Body of pancreas (tissue), 4 donors: ENCODE results near the gene ARHGAP22. TPM values are rescaled to one million over a fixed set of nuclear protein-coding genes. Genes with fewer than 3 reads are reported as not detected.

ENCODE experiments used
- ATAC-seq: fragments of 150-250 bp; one replicate; pipeline ENCODE4 v1.9.1; 2016
- DNase-seq, 4 donors: peaks; one replicate each; pipeline ENCODE4 v3.0.0-alpha.2; 2019
- H3K27ac ChIP-seq, 4 donors: fragments of 200-600 bp; sonication (generic); 1 replicate in 3 of 4; 2 replicates in 1 of 4; pipeline versions ENCODE4 v1.5.1 to v1.6.1; 2016 to 2019; ENCODE audit warnings: mild to moderate bottlenecking in 1 of 4, mixed read lengths in 1 of 4, moderate library complexity in 1 of 4
- H3K27me3 ChIP-seq, 2 donors: fragments of 200-600 bp; sonication (generic); one replicate each; pipeline ENCODE4 v1.6.0; 2016; ENCODE audit warnings: mild to moderate bottlenecking in 1 of 2
- H3K36me3 ChIP-seq, 2 donors: fragments of 200-600 bp; sonication (generic); replicated peaks in 1 of 2; 2 replicates each; pipeline ENCODE4 v1.5.1; 2016; ENCODE audit warnings: low read depth in 2 of 2; ENCODE audit not compliant: insufficient read depth in 1 of 2
- H3K4me1 ChIP-seq: fragments of 200-600 bp; sonication (generic); one replicate; pipeline ENCODE4 v1.6.0; 2016
- H3K4me3 ChIP-seq, 2 donors: fragments of 200-600 bp; sonication (generic); 1 replicate in 1 of 2; 2 replicates in 1 of 2; pipeline ENCODE4 v1.5.1; 2016 to 2019
- H3K9me3 ChIP-seq, 3 donors: fragments of 200-600 bp; sonication (generic); 1 replicate in 2 of 3; 2 replicates in 1 of 3; pipeline ENCODE4 v1.5.1; 2016
- POLR2A ChIP-seq, 3 donors: fragments of 450-650 bp; IDR thresholded peaks; one replicate each; pipeline ENCODE4 v1.6.1; 2016; ENCODE audit warnings: antibody characterized with exemption in 3 of 3, mild to moderate bottlenecking in 2 of 3
- WGBS, 2 donors: methylation state at CpG; one replicate each; pipeline ENCODE4 v1.1.5; 2017; 5-methylcytosine and 5-hydroxymethylcytosine counted together
- intact Hi-C: fragments of 100-400 bp; cut with DNase I; formaldehyde crosslinking; loops from one replicate; pipeline ENCODE4 v1.15.1; 2023
- total RNA-seq, 2 donors: library from RNA; depleted of rRNA; stranded (reverse); fragments of >200 nt; gene quantifications; one replicate each; pipeline ENCODE4 v1.1.0, GENCODE V29; 2016
- TF ChIP-seq, protein P1 (sequence below), 7 experiments: fragments of 450-650 bp in 4 of 7; fragments of 200-600 bp in 3 of 7; sonication (generic) in 3 of 7; IDR thresholded peaks; one replicate each; pipeline ENCODE4 v1.5.1; 2016 to 2019; ENCODE audit warnings: antibody characterized with exemption in 7 of 7

The ARHGAP22 gene
- total RNA-seq, 2 donors from 2014 or later, result 1.6 to 4.6 TPM

DNA sequence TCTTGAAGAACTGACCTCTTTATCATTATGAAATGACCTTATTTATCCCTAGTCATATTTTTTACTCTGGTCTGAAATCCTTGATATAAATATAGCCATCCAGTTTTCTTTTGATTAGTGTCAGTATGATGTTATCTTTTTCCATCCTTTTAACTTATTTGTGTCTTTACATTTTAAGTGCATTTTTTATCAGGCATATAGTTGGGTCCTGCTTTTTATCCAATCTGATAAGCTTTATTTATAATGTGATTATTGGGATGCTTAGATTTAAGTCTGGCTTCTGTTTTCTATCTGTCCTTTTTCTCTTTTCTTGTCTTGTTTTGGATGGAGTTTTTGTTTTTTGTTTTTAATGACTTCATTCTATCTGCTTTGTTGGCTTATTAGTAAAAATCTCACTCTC lies 119.2 kb downstream of the ARHGAP22 start:
- Histone ChIP-seq H3K4me3 (no peak overlapping the region), H3K36me3 (no peaks in the 10 kb centered on the region), H3K27me3 (no peaks in the 10 kb centered on the region), H3K9me3 (no peaks in the 10 kb centered on the region), H3K27ac (no peak overlapping the region), H3K4me1 (no peaks in the 10 kb centered on the region)
- DNase-seq, result no peak
- no peak for ATAC-seq
- intact Hi-C loops, result no loop called here
- no peak for TF ChIP-seq POLR2A (IDR thresholded peaks at IDR 0.05)

DNA sequence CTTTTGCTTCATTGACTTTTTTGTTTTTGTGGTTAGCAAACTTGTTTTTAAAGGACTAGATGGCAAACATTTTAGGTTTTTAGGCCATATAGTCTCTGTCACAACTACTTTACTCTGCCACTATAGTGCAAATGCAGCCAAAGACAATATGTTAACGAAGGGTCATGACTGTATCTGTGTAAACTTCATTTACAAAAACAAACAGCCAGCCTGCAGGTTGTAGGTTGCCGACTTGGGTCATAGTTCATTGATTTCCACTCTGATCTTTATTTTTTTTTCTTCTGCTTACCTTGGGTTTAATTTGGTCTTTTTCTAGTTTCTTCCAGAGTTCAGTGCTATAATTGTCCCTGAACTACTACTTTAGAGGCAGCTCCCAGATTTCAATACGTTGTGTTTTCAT lies 120.0 kb downstream of the ARHGAP22 start:
- Histone ChIP-seq H3K27ac (no peak overlapping the region), H3K9me3 (no peaks in the 10 kb centered on the region), H3K4me3 (no peak overlapping the region), H3K36me3 (no peaks in the 10 kb centered on the region), H3K4me1 (no peaks in the 10 kb centered on the region), H3K27me3 (no peaks in the 10 kb centered on the region)
- no peak for ATAC-seq
- TF ChIP-seq, protein P1, sequence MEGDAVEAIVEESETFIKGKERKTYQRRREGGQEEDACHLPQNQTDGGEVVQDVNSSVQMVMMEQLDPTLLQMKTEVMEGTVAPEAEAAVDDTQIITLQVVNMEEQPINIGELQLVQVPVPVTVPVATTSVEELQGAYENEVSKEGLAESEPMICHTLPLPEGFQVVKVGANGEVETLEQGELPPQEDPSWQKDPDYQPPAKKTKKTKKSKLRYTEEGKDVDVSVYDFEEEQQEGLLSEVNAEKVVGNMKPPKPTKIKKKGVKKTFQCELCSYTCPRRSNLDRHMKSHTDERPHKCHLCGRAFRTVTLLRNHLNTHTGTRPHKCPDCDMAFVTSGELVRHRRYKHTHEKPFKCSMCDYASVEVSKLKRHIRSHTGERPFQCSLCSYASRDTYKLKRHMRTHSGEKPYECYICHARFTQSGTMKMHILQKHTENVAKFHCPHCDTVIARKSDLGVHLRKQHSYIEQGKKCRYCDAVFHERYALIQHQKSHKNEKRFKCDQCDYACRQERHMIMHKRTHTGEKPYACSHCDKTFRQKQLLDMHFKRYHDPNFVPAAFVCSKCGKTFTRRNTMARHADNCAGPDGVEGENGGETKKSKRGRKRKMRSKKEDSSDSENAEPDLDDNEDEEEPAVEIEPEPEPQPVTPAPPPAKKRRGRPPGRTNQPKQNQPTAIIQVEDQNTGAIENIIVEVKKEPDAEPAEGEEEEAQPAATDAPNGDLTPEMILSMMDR (IDR thresholded peaks at IDR 0.05), result no peak
- no peak for TF ChIP-seq POLR2A (IDR thresholded peaks at IDR 0.05)
- no peak for DNase-seq
- 56 to 59% methylated on average over 3 of the region's 3 CpGs for WGBS, 2 donors
- intact Hi-C loops, result no loop called here

DNA sequence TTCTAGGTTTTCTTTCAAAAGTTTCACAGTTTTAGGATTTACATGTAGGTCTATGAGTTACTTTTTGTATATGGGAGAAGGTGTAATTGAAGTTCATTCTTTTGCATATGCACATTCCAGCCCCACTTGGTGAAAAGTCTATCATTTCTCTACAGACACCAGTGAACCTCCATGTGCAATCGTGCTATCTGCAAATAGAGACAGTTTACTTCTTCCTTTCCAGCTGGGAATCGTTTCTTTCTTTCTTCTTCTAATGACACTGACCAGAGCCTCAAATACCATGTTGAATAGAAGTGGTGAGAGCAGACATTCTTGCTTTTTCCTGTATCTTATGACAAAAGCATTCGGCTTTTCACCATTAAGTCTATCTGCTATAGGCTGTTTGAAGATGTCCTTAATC lies 122.7 kb downstream of the ARHGAP22 start:
- DNase-seq (no peak), ATAC-seq (no peak)
- H3K4me3 ChIP-seq, result no peak overlapping the region
- H3K4me1 ChIP-seq, result no peaks in the 10 kb centered on the region
- intact Hi-C loops, result no loop called here
- H3K27ac ChIP-seq, result no peak overlapping the region
- TF ChIP-seq POLR2A (IDR thresholded peaks at IDR 0.05), result no peak
- TF ChIP-seq, protein P1 (IDR thresholded peaks at IDR 0.05), result no peak
- H3K27me3 ChIP-seq, result no peaks in the 10 kb centered on the region
- H3K36me3 ChIP-seq, result no peaks in the 10 kb centered on the region
- WGBS, 2 donors, result 64 to 66% methylated on average over 3 of the region's 3 CpGs
- H3K9me3 ChIP-seq, result no peaks in the 10 kb centered on the region

DNA sequence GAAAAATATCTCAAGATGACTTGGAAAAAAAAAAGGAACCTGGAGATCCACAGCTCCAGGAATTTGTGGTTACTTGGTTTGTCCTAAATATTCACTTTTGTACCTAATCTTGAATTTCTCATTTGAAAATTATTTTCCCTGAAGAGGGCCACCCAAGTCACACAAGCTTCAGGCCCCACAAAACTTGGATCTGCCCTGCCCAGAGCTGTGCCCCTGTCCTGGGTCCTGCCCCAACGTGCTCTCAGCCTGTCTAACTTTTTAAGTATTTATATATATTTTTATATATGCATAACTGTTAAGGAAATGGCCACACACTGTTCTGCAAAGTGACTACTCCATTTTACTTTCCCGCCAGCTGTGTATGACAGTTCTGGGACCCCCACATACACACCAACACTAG lies 123.5 kb downstream of the ARHGAP22 start:
- intact Hi-C loops, result no loop called here
- TF ChIP-seq POLR2A (IDR thresholded peaks at IDR 0.05), result no peak
- TF ChIP-seq, protein P1 (IDR thresholded peaks at IDR 0.05), result no peak
- no peak overlapping the region for H3K4me3 ChIP-seq
- no peaks in the 10 kb centered on the region for H3K27me3 ChIP-seq
- H3K9me3 ChIP-seq, result no peaks in the 10 kb centered on the region
- DNase-seq, result no peak
- H3K4me1 ChIP-seq, result no peaks in the 10 kb centered on the region
- ATAC-seq, result no peak
- WGBS, 2 donors, result 79 to 81% methylated on average over 2 of the region's 2 CpGs
- H3K27ac ChIP-seq, result no peak overlapping the region
- H3K36me3 ChIP-seq, result no peaks in the 10 kb centered on the region

DNA sequence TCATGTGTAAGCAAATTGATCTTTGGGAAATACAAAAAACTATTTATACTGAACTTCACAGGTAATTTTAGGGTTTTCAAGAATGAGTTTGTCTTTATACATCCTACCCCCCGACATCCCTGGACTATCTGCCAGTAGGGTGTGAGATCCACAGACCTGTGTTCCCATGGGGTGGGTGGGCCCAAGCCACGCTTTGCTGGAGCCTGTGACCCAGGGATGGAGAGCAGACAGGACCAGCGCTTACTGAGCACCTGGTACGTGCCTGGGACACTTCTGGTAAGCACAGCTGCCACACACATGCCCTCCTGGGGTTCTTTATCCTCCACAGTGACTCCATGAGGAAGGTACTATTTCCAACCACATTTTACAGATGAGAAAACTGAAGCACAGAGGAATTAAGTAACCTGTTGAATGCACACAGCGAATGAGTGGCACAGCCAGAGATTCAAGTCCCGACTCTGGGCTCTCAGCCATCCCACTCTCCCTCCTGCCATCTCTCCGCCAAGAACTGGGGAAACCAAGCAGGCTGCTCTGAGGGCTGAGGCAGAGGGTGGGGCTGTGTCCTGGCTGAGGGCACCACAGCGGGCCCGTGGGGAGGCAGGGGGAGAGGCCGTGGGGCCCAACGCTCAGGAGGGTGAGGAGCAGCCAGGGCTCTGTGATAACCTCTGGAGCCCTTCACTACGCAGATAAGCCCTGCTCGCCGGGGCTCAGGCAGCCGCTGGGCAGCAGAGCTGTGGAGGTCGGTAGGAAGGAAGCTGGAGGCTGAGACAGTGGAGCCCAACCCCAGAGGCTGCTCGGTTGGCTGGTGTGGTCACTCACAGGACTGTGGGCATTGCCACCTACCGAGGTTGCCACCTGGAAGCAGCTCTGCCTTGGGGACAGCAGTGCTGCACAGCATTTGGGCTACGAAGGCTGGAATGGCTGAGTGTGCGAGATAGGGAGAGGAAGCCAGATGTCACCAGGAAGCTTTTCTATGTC lies 124.2 kb downstream of the ARHGAP22 start:
- intact Hi-C loops, result no loop called here
- Histone ChIP-seq H3K36me3 (no peaks in the 10 kb centered on the region), H3K27ac (no peak overlapping the region), H3K9me3 (no peaks in the 10 kb centered on the region), H3K4me1 (no peaks in the 10 kb centered on the region), H3K27me3 (no peaks in the 10 kb centered on the region), H3K4me3 (no peak overlapping the region)
- TF ChIP-seq, protein P1 (IDR thresholded peaks at IDR 0.05), result no peak
- TF ChIP-seq POLR2A (IDR thresholded peaks at IDR 0.05), result no peak
- 44 to 77% methylated on average over 7 to 20 of the region's 20 CpGs for WGBS, 2 donors
- ATAC-seq (no peak), DNase-seq (no peak)
